ENCODE data around the gene TACC3.

The TACC3 gene

DNA sequence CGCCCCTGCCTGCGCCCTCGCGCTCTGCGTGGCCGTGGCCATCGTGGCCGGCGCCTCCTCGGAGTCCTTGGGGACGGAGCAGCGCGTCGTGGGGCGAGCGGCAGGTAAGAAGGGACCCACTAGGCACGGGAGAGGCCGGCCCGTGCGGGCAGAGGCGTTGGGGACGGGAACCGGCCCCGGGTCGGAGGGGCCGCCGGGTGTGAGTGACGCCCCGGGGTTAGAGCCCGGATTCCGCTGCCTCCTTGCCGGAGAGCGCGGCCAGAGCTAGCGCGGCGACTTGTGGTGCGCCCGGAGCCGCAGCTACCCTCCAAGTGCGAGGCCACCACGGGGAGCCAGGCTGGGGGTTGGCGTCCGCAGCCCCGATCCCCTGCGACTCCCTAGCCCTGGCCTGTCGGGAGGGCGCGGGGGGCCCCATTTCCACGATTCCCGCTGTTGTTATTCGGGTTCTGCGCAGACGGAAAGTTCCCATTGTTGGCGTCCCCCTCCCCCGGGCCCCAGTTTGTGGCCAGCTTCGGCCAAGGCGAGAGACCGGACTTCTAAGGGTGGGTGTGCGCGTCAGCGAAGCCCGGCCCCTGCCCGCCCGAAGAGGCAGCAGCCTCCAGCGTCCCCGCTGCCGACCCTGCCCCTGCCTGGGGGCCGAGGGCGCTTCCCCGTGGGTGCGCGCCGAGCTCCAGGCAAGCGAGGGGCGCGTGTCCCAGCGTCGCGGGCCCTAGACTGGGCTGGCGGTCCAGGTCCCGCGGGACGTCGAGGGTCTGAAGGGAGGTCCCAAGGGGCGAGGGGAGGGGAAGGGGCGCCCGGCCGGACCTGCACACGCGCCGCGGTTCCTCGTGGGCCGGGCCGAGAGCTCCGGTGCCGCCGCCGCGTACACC lies 72.9 kb downstream of the TACC3 start:
- DNase-seq (ENCODE audit: low read depth in 2 of 2): no peak
